ENCODE results near the gene ABR.
A peak's percentile ranks its signal among the peaks of the same experiment; 100 is the strongest.
"Not testable (repeated sequence)": the region's sequence is repeated elsewhere in the genome, so short reads cannot be mapped to it uniquely, and the experiment has no call there.

ABR gene

DNA sequence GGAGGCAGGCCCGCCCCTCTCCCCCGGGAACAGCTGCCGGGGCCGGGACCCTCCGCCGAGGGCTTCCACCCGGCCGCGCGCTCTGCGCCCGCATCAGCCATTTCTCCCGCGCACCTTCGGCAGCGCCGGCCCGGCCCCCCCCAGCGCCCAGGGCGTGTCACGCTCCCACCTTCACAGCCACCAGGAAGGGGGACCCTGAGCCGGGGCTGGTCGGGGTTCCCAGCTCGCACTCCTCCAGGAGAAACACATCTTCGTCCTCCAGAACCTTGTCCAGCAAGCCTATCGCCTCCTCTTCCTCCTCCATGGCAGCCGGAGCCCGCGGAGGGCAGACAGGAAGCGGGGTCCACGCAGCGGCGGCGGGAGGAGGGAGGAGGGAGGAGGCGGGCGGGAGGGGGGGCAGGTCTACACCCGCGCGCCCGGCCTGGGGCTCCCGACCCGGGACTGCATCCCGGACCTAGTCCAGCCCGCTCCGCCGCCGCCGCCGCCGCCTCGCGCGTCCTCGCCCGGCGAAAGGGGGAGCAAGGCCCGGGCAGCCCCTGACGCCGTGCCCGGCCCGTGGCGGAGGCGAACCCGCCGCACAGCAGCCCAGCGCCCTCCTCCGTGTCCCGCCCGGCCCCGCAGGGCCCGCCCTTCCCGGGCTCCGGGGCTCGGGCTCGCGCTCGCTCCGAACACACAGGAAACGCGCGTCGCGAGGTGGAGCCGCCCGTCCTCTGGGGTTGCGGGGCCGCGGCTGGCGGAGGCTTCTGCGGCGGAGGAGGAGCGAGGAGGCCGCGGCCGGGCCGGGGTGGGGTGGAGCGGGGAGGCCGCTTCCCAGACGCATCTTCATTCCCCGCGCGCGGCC, 70.8 kb downstream of the ABR start:
- H3K9me3 ChIP-seq (ENCODE audit: control insufficient read depth, low read length) = no peaks in the 10 kb centered on the region
- peaks cover 38% of the 10 kb centered on the region for H3K4me1 ChIP-seq (ENCODE audit: control insufficient read depth, insufficient read depth, low read length)
- DNase-seq (ENCODE audit: low read depth) = peak; percentile 81
- H3K36me3 ChIP-seq (ENCODE audit: control insufficient read depth, insufficient read depth, low read length, severe bottlenecking) = no peaks in the 10 kb centered on the region
- no peaks in the 10 kb centered on the region for H3K27me3 ChIP-seq (replicated peaks; ENCODE audit: control insufficient read depth, insufficient read depth, low read length)
- peak overlapping the region; percentile 87 for H3K9ac ChIP-seq (ENCODE audit: low read length)
- H3K4me3 ChIP-seq (ENCODE audit: low read length) = peak overlapping the region; percentile 83

DNA sequence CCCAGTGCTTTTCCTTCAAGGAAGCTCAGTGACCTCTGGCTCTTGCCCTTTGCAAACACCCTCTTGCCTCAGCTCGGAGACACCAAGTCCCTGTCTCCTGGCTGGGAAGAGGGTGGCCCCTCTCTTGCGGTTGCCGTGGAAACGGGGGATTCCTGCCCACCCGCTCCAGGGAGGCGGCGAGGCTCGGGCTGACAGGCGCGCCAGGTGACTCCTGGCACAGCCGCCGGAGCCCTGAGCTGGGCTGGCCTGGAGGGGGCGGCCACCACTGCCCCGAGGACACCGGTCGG, 71.4 kb downstream of the ABR start:
- H3K9ac ChIP-seq (ENCODE audit: low read length) = peak overlapping the region; percentile 86
- no peak for DNase-seq (ENCODE audit: low read depth)

DNA sequence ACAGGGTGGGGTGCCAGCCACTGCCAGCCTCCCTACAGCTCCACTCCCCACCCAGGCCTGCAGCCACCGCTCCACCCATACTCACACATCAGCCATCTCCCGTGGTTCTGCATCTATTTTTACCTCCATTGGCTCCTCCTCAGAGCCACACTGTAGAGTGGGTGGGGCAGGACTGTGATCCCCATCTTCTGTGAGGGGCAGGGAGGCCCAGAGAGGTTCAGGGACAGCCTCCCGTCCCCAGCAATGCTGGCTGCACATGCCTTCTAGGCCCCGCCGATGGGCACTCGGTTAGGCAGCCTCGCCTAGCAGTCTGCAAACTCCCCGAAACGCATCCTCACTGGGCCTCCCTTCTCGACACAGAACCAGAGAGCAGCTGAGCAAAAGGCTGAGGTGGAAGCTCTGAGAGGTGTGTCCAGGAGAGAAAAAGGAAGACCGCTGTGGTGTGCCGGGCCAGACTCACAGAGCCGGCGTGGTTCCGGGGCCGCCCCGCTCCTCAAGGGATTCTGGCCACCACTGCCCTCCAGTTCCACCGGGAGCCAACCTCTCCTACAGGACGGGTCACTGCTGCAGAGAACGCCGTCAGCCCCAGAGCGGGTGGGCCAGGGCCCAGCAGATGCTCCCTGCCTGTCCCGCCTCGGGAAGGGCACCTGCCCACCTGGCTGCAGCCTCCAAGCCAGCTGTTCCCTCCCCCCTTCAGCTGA, 71.9 kb downstream of the ABR start:
- no peak for DNase-seq (ENCODE audit: low read depth)
- Histone ChIP-seq H3K4me3 (ENCODE audit: low read length) (peak overlapping the region; percentile 83), H3K9ac (ENCODE audit: low read length) (peak overlapping the region; percentile 86), H3K36me3 (ENCODE audit: control insufficient read depth, insufficient read depth, low read length, severe bottlenecking) (peaks cover 5% of the 10 kb centered on the region), H3K27me3 (replicated peaks; ENCODE audit: control insufficient read depth, insufficient read depth, low read length) (no peaks in the 10 kb centered on the region), H3K9me3 (ENCODE audit: control insufficient read depth, low read length) (no peaks in the 10 kb centered on the region), H3K4me1 (ENCODE audit: control insufficient read depth, insufficient read depth, low read length) (peaks cover 38% of the 10 kb centered on the region)

More for the DNA sequence above, 71.4 kb downstream of the ABR start:
- H3K9me3 ChIP-seq (ENCODE audit: control insufficient read depth, low read length) = no peaks in the 10 kb centered on the region
- H3K27me3 ChIP-seq (replicated peaks; ENCODE audit: control insufficient read depth, insufficient read depth, low read length) = no peaks in the 10 kb centered on the region
- H3K36me3 ChIP-seq (ENCODE audit: control insufficient read depth, insufficient read depth, low read length, severe bottlenecking) = peaks cover 5% of the 10 kb centered on the region
- peaks cover 38% of the 10 kb centered on the region for H3K4me1 ChIP-seq (ENCODE audit: control insufficient read depth, insufficient read depth, low read length)
- H3K4me3 ChIP-seq (ENCODE audit: low read length) = peak overlapping the region; percentile 83

DNA sequence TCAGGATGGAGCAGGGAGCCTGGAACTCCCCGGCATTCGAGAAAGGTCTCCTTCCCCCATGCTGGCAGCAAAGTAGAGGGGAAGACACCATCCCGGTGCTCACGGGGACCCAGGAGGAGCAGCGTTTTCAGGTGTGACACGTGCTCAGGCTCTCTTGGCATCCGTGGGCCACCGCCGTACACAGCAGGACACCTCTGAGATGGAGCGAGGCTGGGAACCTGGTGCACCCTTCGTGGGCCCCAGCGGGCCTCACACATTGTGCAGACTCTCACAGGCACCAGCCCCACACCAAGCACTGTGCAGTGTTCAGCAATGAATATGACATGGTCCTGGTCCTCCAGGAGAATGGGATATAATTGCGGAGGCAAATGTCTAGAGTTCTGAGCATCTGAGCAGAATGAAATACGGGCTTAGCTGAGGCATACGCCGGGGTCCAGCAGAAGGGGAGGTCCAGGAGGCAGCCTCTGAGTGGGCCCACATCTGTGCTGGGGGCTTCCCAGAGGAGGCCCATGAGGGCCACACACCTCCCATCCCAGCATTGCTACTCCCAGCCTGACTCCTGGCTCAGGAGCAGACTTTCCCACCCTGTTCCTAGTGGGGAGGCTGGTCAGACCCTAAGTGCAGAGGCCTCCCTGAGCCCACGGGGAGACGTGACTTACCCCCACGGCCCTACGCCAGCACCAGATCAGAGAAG, 72.6 kb downstream of the ABR start:
- Histone ChIP-seq H3K4me1 (ENCODE audit: control insufficient read depth, insufficient read depth, low read length) (peaks cover 37% of the 10 kb centered on the region), H3K27me3 (replicated peaks; ENCODE audit: control insufficient read depth, insufficient read depth, low read length) (no peaks in the 10 kb centered on the region), H3K4me3 (ENCODE audit: low read length) (peak overlapping the region; percentile 83), H3K9ac (ENCODE audit: low read length) (peak overlapping the region; percentile 86), H3K9me3 (ENCODE audit: control insufficient read depth, low read length) (no peaks in the 10 kb centered on the region), H3K36me3 (ENCODE audit: control insufficient read depth, insufficient read depth, low read length, severe bottlenecking) (peaks cover 5% of the 10 kb centered on the region)
- no peak for DNase-seq (ENCODE audit: low read depth)

DNA sequence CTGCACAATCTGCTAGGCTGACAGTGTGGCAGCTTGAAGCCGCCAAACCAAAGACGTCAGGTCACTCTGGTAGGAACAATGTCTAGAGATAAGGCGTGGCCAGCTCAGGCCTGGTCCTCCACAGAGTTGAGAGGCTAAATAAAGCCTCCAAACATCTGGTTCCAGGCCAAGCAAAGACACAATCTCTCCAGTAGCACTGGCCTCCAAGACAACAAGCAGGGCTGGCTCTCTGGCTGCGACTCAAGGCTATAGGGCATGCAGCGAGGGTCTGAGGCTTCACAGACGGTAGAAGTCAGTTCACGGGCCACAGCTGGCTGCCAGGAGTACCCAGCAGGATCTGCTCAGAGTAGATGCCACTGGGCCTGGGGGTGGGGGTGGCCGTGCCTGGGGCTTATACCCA, 75.6 kb downstream of the ABR start:
- H3K4me3 ChIP-seq (ENCODE audit: low read length) = no peak overlapping the region
- DNase-seq (ENCODE audit: low read depth) = no peak
- H3K9me3 ChIP-seq (ENCODE audit: control insufficient read depth, low read length) = no peaks in the 10 kb centered on the region
- H3K4me1 ChIP-seq (ENCODE audit: control insufficient read depth, insufficient read depth, low read length) = peaks cover 11% of the 10 kb centered on the region
- H3K36me3 ChIP-seq (ENCODE audit: control insufficient read depth, insufficient read depth, low read length, severe bottlenecking) = peaks cover 7% of the 10 kb centered on the region
- no peak overlapping the region for H3K9ac ChIP-seq (ENCODE audit: low read length)
- no peaks in the 10 kb centered on the region for H3K27me3 ChIP-seq (replicated peaks; ENCODE audit: control insufficient read depth, insufficient read depth, low read length)

DNA sequence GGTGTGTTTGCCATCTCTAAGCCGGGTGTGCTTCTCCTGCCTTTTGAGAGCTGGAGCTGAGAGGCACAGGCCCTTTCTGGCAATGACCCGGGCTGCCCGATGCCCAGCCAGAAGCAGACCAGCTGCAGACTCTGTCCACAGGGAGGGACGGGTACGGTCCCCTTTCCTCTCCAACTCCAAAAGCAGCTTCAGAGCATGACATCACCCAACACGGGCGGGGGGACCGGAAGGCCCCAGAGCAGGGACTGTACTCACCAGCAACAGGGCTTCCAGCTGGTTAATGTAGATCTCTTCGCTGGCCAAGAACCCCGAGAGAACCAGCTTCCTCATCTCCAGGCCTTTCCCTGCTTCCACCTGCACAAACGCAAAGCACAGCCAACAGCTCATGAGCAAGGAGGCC, 79.4 kb downstream of the ABR start:
- H3K4me1 ChIP-seq (ENCODE audit: control insufficient read depth, insufficient read depth, low read length) = peaks cover 11% of the 10 kb centered on the region
- no peak overlapping the region for H3K4me3 ChIP-seq (ENCODE audit: low read length)
- no peak overlapping the region for H3K9ac ChIP-seq (ENCODE audit: low read length)
- H3K27me3 ChIP-seq (replicated peaks; ENCODE audit: control insufficient read depth, insufficient read depth, low read length) = no peaks in the 10 kb centered on the region
- no peaks in the 10 kb centered on the region for H3K9me3 ChIP-seq (ENCODE audit: control insufficient read depth, low read length)
- no peak for DNase-seq (ENCODE audit: low read depth)
- peaks cover 8% of the 10 kb centered on the region for H3K36me3 ChIP-seq (ENCODE audit: control insufficient read depth, insufficient read depth, low read length, severe bottlenecking)

DNA sequence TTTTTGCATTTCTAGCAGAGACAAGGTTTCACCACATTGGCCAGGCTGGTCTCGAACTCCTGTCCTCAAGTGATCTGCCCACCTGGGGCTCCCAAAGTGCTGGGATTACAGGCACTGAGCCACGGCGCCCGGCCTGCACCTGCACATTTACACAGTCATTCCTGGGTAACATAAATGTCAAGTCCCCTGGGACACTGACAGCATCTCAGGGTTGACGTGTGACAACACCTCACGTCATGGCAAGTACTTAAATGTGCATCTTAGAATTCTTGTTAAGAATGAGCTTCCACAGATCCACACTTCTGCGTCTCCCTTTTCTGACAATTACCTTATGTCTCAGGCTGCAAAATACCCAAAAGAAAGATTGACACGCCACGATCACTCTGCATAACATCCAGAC, 80.5 kb downstream of the ABR start:
- Histone ChIP-seq H3K4me1 (ENCODE audit: control insufficient read depth, insufficient read depth, low read length) (peaks cover 12% of the 10 kb centered on the region), H3K9ac (ENCODE audit: low read length) (no peak overlapping the region), H3K36me3 (ENCODE audit: control insufficient read depth, insufficient read depth, low read length, severe bottlenecking) (peaks cover 20% of the 10 kb centered on the region), H3K9me3 (ENCODE audit: control insufficient read depth, low read length) (no peaks in the 10 kb centered on the region), H3K4me3 (ENCODE audit: low read length) (no peak overlapping the region), H3K27me3 (replicated peaks; ENCODE audit: control insufficient read depth, insufficient read depth, low read length) (no peaks in the 10 kb centered on the region)
- DNase-seq (ENCODE audit: low read depth) = no peak

DNA sequence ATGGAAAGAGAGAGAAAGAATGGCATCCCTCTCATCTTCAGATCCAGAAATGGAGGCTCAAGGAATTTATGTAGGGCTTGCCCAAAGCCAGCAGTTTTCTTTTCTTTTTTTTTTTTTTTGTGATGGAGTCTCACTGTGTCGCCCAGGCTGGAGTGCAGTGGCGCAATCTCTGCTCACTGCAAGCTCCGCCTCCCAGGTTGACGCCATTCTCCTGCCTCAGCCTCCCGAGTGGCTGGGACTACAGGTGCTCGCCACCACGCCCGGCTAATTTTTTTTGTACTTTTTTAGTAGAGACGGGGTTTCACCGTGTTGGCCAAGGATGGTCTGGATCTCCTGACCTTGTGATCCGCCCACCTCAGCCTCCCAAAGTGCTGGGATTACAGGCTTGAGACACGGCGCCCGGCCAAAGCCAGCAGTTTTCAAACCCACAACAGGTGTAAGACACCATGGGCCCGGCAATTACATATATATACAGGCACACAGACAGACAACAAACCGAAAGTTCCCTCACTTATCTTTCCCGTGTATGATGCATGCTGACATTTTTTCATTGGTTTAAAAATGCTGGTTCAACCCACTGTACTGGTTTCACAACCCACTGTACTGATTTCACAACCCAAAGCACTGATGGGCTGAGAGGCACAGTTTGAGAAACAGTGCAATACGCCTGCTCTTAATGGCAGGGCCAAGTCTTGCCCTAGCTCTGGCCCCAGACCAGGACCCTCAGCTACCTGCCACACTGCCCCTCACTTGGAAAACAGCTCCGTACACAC, 81.6 kb downstream of the ABR start:
- H3K9me3 ChIP-seq (ENCODE audit: control insufficient read depth, low read length); H3K27me3 ChIP-seq (replicated peaks; ENCODE audit: control insufficient read depth, insufficient read depth, low read length): not testable (repeated sequence)
- DNase-seq (ENCODE audit: low read depth) = peak; percentile 89
- H3K36me3 ChIP-seq (ENCODE audit: control insufficient read depth, insufficient read depth, low read length, severe bottlenecking) = peaks cover 21% of the 10 kb centered on the region
- peak overlapping the region; percentile 66 for H3K4me3 ChIP-seq (ENCODE audit: low read length)
- H3K9ac ChIP-seq (ENCODE audit: low read length) = peak overlapping the region; percentile 26
- peaks cover 12% of the 10 kb centered on the region for H3K4me1 ChIP-seq (ENCODE audit: control insufficient read depth, insufficient read depth, low read length)

DNA sequence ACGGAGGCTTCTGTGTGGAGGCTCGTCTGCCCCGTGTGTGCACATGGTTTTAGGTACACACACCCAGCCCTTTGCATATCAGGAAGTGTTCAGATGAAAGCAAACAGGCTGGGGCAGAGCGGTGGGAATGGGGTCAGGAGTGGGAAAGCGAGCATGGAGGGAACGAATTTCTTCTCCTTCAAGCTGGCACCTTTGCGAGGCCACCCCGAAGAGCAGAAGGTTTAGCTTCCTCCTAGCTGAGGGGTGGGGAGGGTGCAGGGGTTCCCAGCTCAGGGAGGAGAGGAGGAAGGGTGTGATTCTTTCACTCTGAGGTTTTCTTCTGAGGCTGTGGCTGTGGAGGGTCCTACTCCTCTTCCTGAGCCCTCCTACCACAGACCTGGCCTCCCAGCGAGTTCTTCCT, 83.6 kb downstream of the ABR start:
- no peak for DNase-seq (ENCODE audit: low read depth)
- Histone ChIP-seq H3K36me3 (ENCODE audit: control insufficient read depth, insufficient read depth, low read length, severe bottlenecking) (peaks cover 26% of the 10 kb centered on the region), H3K4me3 (ENCODE audit: low read length) (no peak overlapping the region), H3K4me1 (ENCODE audit: control insufficient read depth, insufficient read depth, low read length) (peaks cover 12% of the 10 kb centered on the region), H3K27me3 (replicated peaks; ENCODE audit: control insufficient read depth, insufficient read depth, low read length) (no peaks in the 10 kb centered on the region), H3K9me3 (ENCODE audit: control insufficient read depth, low read length) (no peaks in the 10 kb centered on the region), H3K9ac (ENCODE audit: low read length) (no peak overlapping the region)

DNA sequence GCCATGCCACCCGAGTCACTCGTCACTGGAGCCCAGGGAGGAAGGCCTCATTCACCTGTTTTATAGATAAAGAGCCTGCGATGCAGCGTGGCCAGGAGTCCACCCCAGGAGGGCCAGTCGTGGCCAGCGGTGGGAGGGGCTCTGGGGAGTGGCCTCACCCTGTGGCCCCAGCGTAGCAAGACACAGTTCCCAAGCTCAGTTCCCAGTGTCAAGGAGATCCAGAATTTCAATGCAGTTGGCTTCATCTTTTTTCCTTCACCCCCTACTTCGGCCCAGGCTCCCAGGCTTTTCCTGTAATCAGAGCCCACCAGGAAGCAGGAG, 84.0 kb downstream of the ABR start:
- Histone ChIP-seq H3K9ac (ENCODE audit: low read length) (no peak overlapping the region), H3K27me3 (replicated peaks; ENCODE audit: control insufficient read depth, insufficient read depth, low read length) (no peaks in the 10 kb centered on the region), H3K36me3 (ENCODE audit: control insufficient read depth, insufficient read depth, low read length, severe bottlenecking) (peaks cover 30% of the 10 kb centered on the region), H3K9me3 (ENCODE audit: control insufficient read depth, low read length) (no peaks in the 10 kb centered on the region), H3K4me1 (ENCODE audit: control insufficient read depth, insufficient read depth, low read length) (peaks cover 12% of the 10 kb centered on the region), H3K4me3 (ENCODE audit: low read length) (no peak overlapping the region)
- no peak for DNase-seq (ENCODE audit: low read depth)
